H9 (cell line): Measurements from ENCODE around the gene PHACTR4. TPM values are rescaled to one million over a fixed set of nuclear protein-coding genes. Genes with fewer than 3 reads are reported as not detected.

ENCODE experiments used
- DNase-seq: peaks from one replicate; pipeline ENCODE4 v3.0.0-alpha.2; 2017
- H2AFZ ChIP-seq: one replicate; pipeline ENCODE4 v1.6.1; 2013; ENCODE audit warnings: mild to moderate bottlenecking, low read length, control low read depth, moderate library complexity
- H2AK5ac ChIP-seq: 2 replicates; pipeline ENCODE4 v1.6.1; 2013; ENCODE audit warnings: low read length, control low read depth, mixed read lengths; ENCODE audit not compliant: insufficient read length
- H2BK120ac ChIP-seq: one replicate; pipeline ENCODE4 v1.6.1; 2013; ENCODE audit warnings: low read depth, mild to moderate bottlenecking, low read length, control low read depth, inconsistent platforms; ENCODE audit not compliant: poor library complexity, severe bottlenecking
- H2BK12ac ChIP-seq: 2 replicates; pipeline ENCODE4 v1.6.1; 2013; ENCODE audit warnings: low read length, control low read depth, mixed read lengths, low read depth; ENCODE audit not compliant: insufficient read length
- H2BK15ac ChIP-seq: 2 replicates; pipeline ENCODE4 v1.6.1; 2013; ENCODE audit warnings: low read depth, low read length, control low read depth
- H2BK20ac ChIP-seq: one replicate; pipeline ENCODE4 v1.6.1; 2013; ENCODE audit warnings: low read depth, mild to moderate bottlenecking, low read length, control low read depth, inconsistent platforms; ENCODE audit not compliant: poor library complexity, severe bottlenecking
- H2BK5ac ChIP-seq: 2 replicates; pipeline ENCODE4 v1.6.1; 2013; ENCODE audit warnings: low read length, control low read depth, mixed read lengths; ENCODE audit not compliant: insufficient read length
- H3K14ac ChIP-seq: 2 replicates; pipeline ENCODE4 v1.6.1; 2013; ENCODE audit warnings: low read length, control low read depth; ENCODE audit not compliant: insufficient read depth
- H3K18ac ChIP-seq: 2 replicates; pipeline ENCODE4 v1.6.1; 2013; ENCODE audit warnings: low read depth, mild to moderate bottlenecking, mixed read lengths, low read length, control low read depth; ENCODE audit not compliant: insufficient read length
- H3K23ac ChIP-seq: 2 replicates; pipeline ENCODE4 v1.6.1; 2013; ENCODE audit warnings: low read length, control low read depth, mixed read lengths, low read depth; ENCODE audit not compliant: insufficient read length
- H3K23me2 ChIP-seq: 2 replicates; pipeline ENCODE4 v1.6.1; 2013; ENCODE audit warnings: low read depth, mild to moderate bottlenecking, mixed read lengths, low read length, control low read depth; ENCODE audit not compliant: insufficient read length, poor library complexity, severe bottlenecking
- H3K27ac ChIP-seq: 2 replicates; pipeline ENCODE4 v1.5.1; 2013; ENCODE audit warnings: low read length, control low read depth, mixed read lengths, low read depth; ENCODE audit not compliant: insufficient read length
- H3K27me3 ChIP-seq: 2 replicates; pipeline ENCODE4 v1.6.1; 2013; ENCODE audit warnings: low read length, control low read depth, inconsistent platforms; ENCODE audit not compliant: insufficient read depth
- H3K4ac ChIP-seq: 2 replicates; pipeline ENCODE4 v1.6.1; 2013; ENCODE audit warnings: low read depth, mild to moderate bottlenecking, control low read depth, inconsistent platforms, low read length, moderate library complexity
- H3K4me1 ChIP-seq: 2 replicates; pipeline ENCODE4 v1.6.1; 2013; ENCODE audit warnings: low read length, control low read depth, inconsistent platforms; ENCODE audit not compliant: insufficient read depth
- H3K4me2 ChIP-seq: 2 replicates; pipeline ENCODE4 v1.6.1; 2013; ENCODE audit warnings: low read length, control low read depth, mixed read lengths; ENCODE audit not compliant: insufficient read length, insufficient read depth
- H3K56ac ChIP-seq: 2 replicates; pipeline ENCODE4 v1.6.1; 2013; ENCODE audit warnings: low read depth, mild to moderate bottlenecking, mixed read lengths, low read length, control low read depth; ENCODE audit not compliant: insufficient read length
- H3K79me1 ChIP-seq: 2 replicates; pipeline ENCODE4 v1.6.1; 2013; ENCODE audit warnings: low read depth, mild to moderate bottlenecking, moderate library complexity, low read length, control low read depth, inconsistent platforms; ENCODE audit not compliant: insufficient read depth, poor library complexity, severe bottlenecking
- H3K79me2 ChIP-seq: 2 replicates; pipeline ENCODE4 v1.6.1; 2013; ENCODE audit warnings: low read length, control low read depth, inconsistent platforms; ENCODE audit not compliant: insufficient read depth
- H3K9ac ChIP-seq: 2 replicates; pipeline ENCODE4 v1.6.1; 2013; ENCODE audit warnings: low read length, control low read depth, mixed read lengths; ENCODE audit not compliant: insufficient read length; ENCODE audit errors: extremely low read depth
- H3K9me3 ChIP-seq: one replicate; pipeline ENCODE4 v1.6.1; 2013; ENCODE audit warnings: low read depth, low read length, inconsistent platforms; ENCODE audit not compliant: control insufficient read depth
- H3T11ph ChIP-seq: one replicate; pipeline ENCODE4 v1.6.1; 2013; ENCODE audit warnings: mild to moderate bottlenecking, low read length, control low read depth, inconsistent platforms
- H4K20me1 ChIP-seq: one replicate; pipeline ENCODE4 v1.6.1; 2013; ENCODE audit not compliant: control insufficient read depth, insufficient read length, insufficient read depth
- H4K5ac ChIP-seq: 2 replicates; pipeline ENCODE4 v1.6.1; 2013; ENCODE audit warnings: low read depth, mild to moderate bottlenecking, mixed read lengths, low read length, control low read depth; ENCODE audit not compliant: insufficient read length
- H4K8ac ChIP-seq: replicated peaks from 2 replicates; pipeline ENCODE4 v1.6.1; 2013; ENCODE audit warnings: low read length, control low read depth, mixed read lengths, low read depth; ENCODE audit not compliant: insufficient read length
- H4K91ac ChIP-seq: 2 replicates; pipeline ENCODE4 v1.6.1; 2013; ENCODE audit warnings: low read depth, mild to moderate bottlenecking, moderate library complexity, mixed read lengths, low read length, control low read depth; ENCODE audit not compliant: insufficient read length
- H3K27ac Mint-ChIP-seq, 3 experiments: 2 replicates in 2 of 3; 3 replicates in 1 of 3; pipeline ENCODE4 v1.8.0; 2020 to 2021; ENCODE audit warnings: mixed read lengths in 3 of 3, mild to moderate bottlenecking in 1 of 3, moderate library complexity in 1 of 3
- H3K27me3 Mint-ChIP-seq: 2 replicates; pipeline ENCODE4 v1.8.0; 2021; ENCODE audit warnings: low read depth, mild to moderate bottlenecking, moderate library complexity, mixed read lengths
- H3K36me3 Mint-ChIP-seq, 3 experiments: 2 replicates in 2 of 3; 3 replicates in 1 of 3; pipeline ENCODE4 v1.8.0; 2020 to 2021; ENCODE audit warnings: low read depth in 3 of 3, mixed read lengths in 3 of 3; ENCODE audit not compliant: insufficient read depth in 1 of 3
- H3K4me1 Mint-ChIP-seq, 2 experiments: 2 replicates each; pipeline ENCODE4 v1.8.0; 2020; ENCODE audit warnings: mixed read lengths in 2 of 2
- H3K4me3 Mint-ChIP-seq, 2 experiments: 2 replicates in 1 of 2; 3 replicates in 1 of 2; pipeline ENCODE4 v1.8.0; 2020 to 2021; ENCODE audit warnings: mild to moderate bottlenecking in 2 of 2, mixed read lengths in 2 of 2, moderate library complexity in 1 of 2
- H3K9me3 Mint-ChIP-seq, 2 experiments: 2 replicates in 1 of 2; 3 replicates in 1 of 2; pipeline ENCODE4 v1.8.0; 2020; ENCODE audit warnings: mild to moderate bottlenecking in 2 of 2, mixed read lengths in 2 of 2, moderate library complexity in 1 of 2
- CTCF ChIP-seq: fragments of 200-600 bp; sonication (generic); conservative IDR thresholded peaks from 3 replicates; pipeline ENCODE4 v1.8.0; 2021; ENCODE audit warnings: antibody characterized with exemption, mild to moderate bottlenecking
- WGBS: extraction: QIAGEN DNeasy Blood & Tissue Kit; methylation state at CpG from one replicate; pipeline ENCODE4 v1.1.7; 2013; ENCODE audit warnings: missing lambda C conversion rate, low lambda C conversion rate, mixed read lengths; ENCODE audit not compliant: insufficient read length; ENCODE audit errors: extremely low coverage; 5-methylcytosine and 5-hydroxymethylcytosine counted together
- total RNA-seq: library from RNA; stranded (reverse); gene quantifications from 2 replicates; pipeline ENCODE4 v1.2.1, GENCODE V29; 2021

Gene PHACTR4
- total RNA-seq, 1 experiment from 2014 or later: 54.0 TPM

GRCh38 chr1:28428990-28429520 lies 59.5 kb downstream of the PHACTR4 start:
- Histone ChIP-seq H2BK5ac (no peak overlapping the region), H3K18ac (no peak overlapping the region), H3K4me1 (no peaks in the 10 kb centered on the region), H4K5ac (no peak overlapping the region), H2AK5ac (no peak overlapping the region), H2BK15ac (no peak overlapping the region), H2BK20ac (no peak overlapping the region), H3K4ac (no peak overlapping the region), H4K8ac (no peak overlapping the region), H2BK120ac (no peak overlapping the region), H2AFZ (no peak overlapping the region), H3K9ac (no peak overlapping the region), H4K20me1 (no peaks in the 10 kb centered on the region), H3K79me1 (no peaks in the 10 kb centered on the region), H3K23ac (no peak overlapping the region), H3K56ac (no peak overlapping the region), H4K91ac (no peak overlapping the region), H3K79me2 (no peaks in the 10 kb centered on the region), H3K27ac (no peak overlapping the region), H3K14ac (no peak overlapping the region), H3K23me2 (no peaks in the 10 kb centered on the region), H3T11ph (no peak overlapping the region), H3K4me2 (no peak overlapping the region), H3K27me3 (no peaks in the 10 kb centered on the region), H3K9me3 (no peaks in the 10 kb centered on the region), H2BK12ac (no peak overlapping the region)
- H3K27ac Mint-ChIP-seq: no peak overlapping the region
- no peaks in the 10 kb centered on the region for H3K4me1 Mint-ChIP-seq
- H3K4me3 Mint-ChIP-seq: no peak overlapping the region
- no peak for DNase-seq
- TF ChIP-seq CTCF: no peak
- no peaks in the 10 kb centered on the region for H3K27me3 Mint-ChIP-seq
- no peaks in the 10 kb centered on the region for H3K9me3 Mint-ChIP-seq
- WGBS: no CpG with 5 or more reads among the region's 6 CpGs
- H3K36me3 Mint-ChIP-seq: no peaks in the 10 kb centered on the region; a peak in 1 of 7 replicates
